Ascending aorta (tissue), 2 donors: Measurements from ENCODE around the gene TP53AIP1. TPM values are rescaled to one million over a fixed set of nuclear protein-coding genes. Genes with fewer than 3 reads are reported as not detected.

ENCODE experiments used
- DNase-seq, 2 donors: peaks; one replicate each; pipeline ENCODE4 v3.0.0-alpha.2; 2019; ENCODE audit warnings: low spot score in 2 of 2
- H3K27ac ChIP-seq, 2 donors: fragments of 200-600 bp; sonication (generic); one replicate each; pipeline ENCODE4 v1.5.1; 2016 to 2017; ENCODE audit warnings: mild to moderate bottlenecking in 1 of 2
- H3K27me3 ChIP-seq: fragments of 200-600 bp; sonication (generic); one replicate; pipeline ENCODE4 v1.5.1; 2017
- H3K36me3 ChIP-seq, 2 donors: fragments of 200-600 bp; sonication (generic); one replicate each; pipeline ENCODE4 v1.5.1; 2016
- H3K4me1 ChIP-seq, 2 donors: fragments of 200-600 bp; sonication (generic); one replicate each; pipeline ENCODE4 v1.5.1; 2016 to 2017; ENCODE audit warnings: mild to moderate bottlenecking in 1 of 2
- H3K4me3 ChIP-seq, 2 donors: fragments of 200-600 bp; sonication (generic); one replicate each; pipeline ENCODE4 v1.5.1; 2016 to 2017; ENCODE audit warnings: mild to moderate bottlenecking in 1 of 2
- H3K9me3 ChIP-seq, 2 donors: fragments of 200-600 bp; sonication (generic); one replicate each; pipeline ENCODE4 v1.5.1; 2016
- CTCF ChIP-seq, 3 experiments: fragments of 200-600 bp in 2 of 3; fragments of 450-650 bp in 1 of 3; sonication (generic) in 2 of 3; IDR thresholded peaks; one replicate each; pipeline ENCODE4 v1.5.1; 2016 to 2019; ENCODE audit warnings: antibody characterized with exemption in 3 of 3, mild to moderate bottlenecking in 1 of 3, moderate library complexity in 1 of 3
- intact Hi-C: fragments of 100-400 bp; cut with DNase I; formaldehyde crosslinking; loops from one replicate; pipeline ENCODE4 v1.15.1; 2023
- total RNA-seq: library from RNA; depleted of rRNA; stranded (reverse); fragments of >200 nt; gene quantifications from one replicate; pipeline ENCODE4 v1.1.0, GENCODE V29; 2016

TP53AIP1 gene
- total RNA-seq, 1 donor from 2014 or later, result not detected

- H3K9me3 ChIP-seq, result no peaks in the 10 kb centered on the region
- no peak for DNase-seq
Measured at GRCh38 chr11:128929468-128929867, 13.2 kb downstream of the TP53AIP1 start.

GRCh38 chr11:128928400-128928799, 14.3 kb downstream of the TP53AIP1 start:
- no peak for DNase-seq
- no peak for TF ChIP-seq CTCF (IDR thresholded peaks at IDR 0.05)
- Histone ChIP-seq H3K36me3 (no peaks in the 10 kb centered on the region), H3K27me3 (no peaks in the 10 kb centered on the region), H3K9me3 (no peaks in the 10 kb centered on the region), H3K27ac (no peak overlapping the region), H3K4me3 (no peak overlapping the region), H3K4me1 (no peaks in the 10 kb centered on the region)
- intact Hi-C loops, result no loop called here

More at GRCh38 chr11:128929468-128929867, 13.2 kb downstream of the TP53AIP1 start:
- no peak for TF ChIP-seq CTCF (IDR thresholded peaks at IDR 0.05)
- Histone ChIP-seq H3K4me3 (no peak overlapping the region), H3K27me3 (no peaks in the 10 kb centered on the region), H3K4me1 (no peaks in the 10 kb centered on the region), H3K36me3 (no peaks in the 10 kb centered on the region), H3K27ac (no peak overlapping the region)
- intact Hi-C loops, result no loop called here

- H3K27ac ChIP-seq, result no peak overlapping the region
- TF ChIP-seq CTCF (IDR thresholded peaks at IDR 0.05), result no peak
- no peaks in the 10 kb centered on the region for H3K9me3 ChIP-seq
- no peaks in the 10 kb centered on the region for H3K36me3 ChIP-seq
- no peaks in the 10 kb centered on the region for H3K27me3 ChIP-seq
- intact Hi-C loops, result no loop called here
- DNase-seq, result no peak
- no peaks in the 10 kb centered on the region for H3K4me1 ChIP-seq
- H3K4me3 ChIP-seq, result no peak overlapping the region
Measured at GRCh38 chr11:128927683-128928336, 14.9 kb downstream of the TP53AIP1 start.

GRCh38 chr11:128927108-128927461, 15.6 kb downstream of the TP53AIP1 start:
- intact Hi-C loops, result no loop called here

GRCh38 chr11:128926437-128927107, 16.1 kb downstream of the TP53AIP1 start:
- DNase-seq, result no peak

More at GRCh38 chr11:128927108-128927461, 15.6 kb downstream of the TP53AIP1 start:
- TF ChIP-seq CTCF (IDR thresholded peaks at IDR 0.05), result no peak
- Histone ChIP-seq H3K27ac (no peak overlapping the region), H3K36me3 (no peaks in the 10 kb centered on the region), H3K4me1 (no peaks in the 10 kb centered on the region), H3K27me3 (no peaks in the 10 kb centered on the region), H3K4me3 (no peak overlapping the region), H3K9me3 (no peaks in the 10 kb centered on the region)
- DNase-seq, result no peak

More at GRCh38 chr11:128926437-128927107, 16.1 kb downstream of the TP53AIP1 start:
- TF ChIP-seq CTCF (IDR thresholded peaks at IDR 0.05), result no peak
- Histone ChIP-seq H3K27me3 (no peaks in the 10 kb centered on the region), H3K4me1 (no peaks in the 10 kb centered on the region), H3K9me3 (no peaks in the 10 kb centered on the region), H3K4me3 (no peak overlapping the region), H3K36me3 (no peaks in the 10 kb centered on the region), H3K27ac (no peak overlapping the region)
- intact Hi-C loops, result no loop called here
